ENCODE results near the gene MAP2. TPM values are rescaled to one million over a fixed set of nuclear protein-coding genes. Genes with fewer than 3 reads are reported as not detected.

MAP2 gene
- total RNA-seq, 2 donors from 2014 or later = 18.8 to 30.7 TPM

DNA sequence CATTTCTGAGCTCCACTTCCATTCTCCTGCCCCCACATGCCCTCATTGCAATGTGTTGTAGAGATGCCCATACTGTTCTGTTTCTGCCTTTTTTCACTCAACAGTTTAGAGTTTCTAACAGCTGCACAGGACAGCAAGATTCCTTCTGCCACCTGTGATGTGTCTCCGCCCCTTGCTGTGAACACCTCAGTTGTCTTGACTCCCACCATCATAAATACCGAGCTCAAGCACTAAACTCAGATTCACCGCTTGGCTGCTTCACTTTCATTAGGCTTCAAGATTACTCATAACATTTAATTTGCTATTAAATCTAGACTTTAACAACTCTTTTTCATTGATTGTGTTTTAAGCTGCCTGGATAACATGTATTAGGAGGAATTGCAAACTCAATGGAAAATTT lies 141.0 kb downstream of the MAP2 start:
- intact Hi-C loops (cut with DNase I) = no loop called here
- Histone ChIP-seq H3K27me3 (replicated peaks; ENCODE audit: insufficient read depth) (no peaks in the 10 kb centered on the region), H3K4me1 (replicated peaks) (no peaks in the 10 kb centered on the region), H3K27ac (no peak overlapping the region), H3K36me3 (no peaks in the 10 kb centered on the region), H3K9me3 (no peaks in the 10 kb centered on the region), H3K4me3 (no peak overlapping the region)
- DNase-seq (ENCODE audit: low spot score) = no peak
- WGBS = 78% methylated on average over 3 of the region's 3 CpGs
- TF ChIP-seq POLR2AphosphoS5 (IDR thresholded peaks at IDR 0.05) (no peak), POLR2A (IDR thresholded peaks at IDR 0.05) (no peak)
- TF ChIP-seq, protein P1, sequence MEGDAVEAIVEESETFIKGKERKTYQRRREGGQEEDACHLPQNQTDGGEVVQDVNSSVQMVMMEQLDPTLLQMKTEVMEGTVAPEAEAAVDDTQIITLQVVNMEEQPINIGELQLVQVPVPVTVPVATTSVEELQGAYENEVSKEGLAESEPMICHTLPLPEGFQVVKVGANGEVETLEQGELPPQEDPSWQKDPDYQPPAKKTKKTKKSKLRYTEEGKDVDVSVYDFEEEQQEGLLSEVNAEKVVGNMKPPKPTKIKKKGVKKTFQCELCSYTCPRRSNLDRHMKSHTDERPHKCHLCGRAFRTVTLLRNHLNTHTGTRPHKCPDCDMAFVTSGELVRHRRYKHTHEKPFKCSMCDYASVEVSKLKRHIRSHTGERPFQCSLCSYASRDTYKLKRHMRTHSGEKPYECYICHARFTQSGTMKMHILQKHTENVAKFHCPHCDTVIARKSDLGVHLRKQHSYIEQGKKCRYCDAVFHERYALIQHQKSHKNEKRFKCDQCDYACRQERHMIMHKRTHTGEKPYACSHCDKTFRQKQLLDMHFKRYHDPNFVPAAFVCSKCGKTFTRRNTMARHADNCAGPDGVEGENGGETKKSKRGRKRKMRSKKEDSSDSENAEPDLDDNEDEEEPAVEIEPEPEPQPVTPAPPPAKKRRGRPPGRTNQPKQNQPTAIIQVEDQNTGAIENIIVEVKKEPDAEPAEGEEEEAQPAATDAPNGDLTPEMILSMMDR (IDR thresholded peaks at IDR 0.05) = no peak

DNA sequence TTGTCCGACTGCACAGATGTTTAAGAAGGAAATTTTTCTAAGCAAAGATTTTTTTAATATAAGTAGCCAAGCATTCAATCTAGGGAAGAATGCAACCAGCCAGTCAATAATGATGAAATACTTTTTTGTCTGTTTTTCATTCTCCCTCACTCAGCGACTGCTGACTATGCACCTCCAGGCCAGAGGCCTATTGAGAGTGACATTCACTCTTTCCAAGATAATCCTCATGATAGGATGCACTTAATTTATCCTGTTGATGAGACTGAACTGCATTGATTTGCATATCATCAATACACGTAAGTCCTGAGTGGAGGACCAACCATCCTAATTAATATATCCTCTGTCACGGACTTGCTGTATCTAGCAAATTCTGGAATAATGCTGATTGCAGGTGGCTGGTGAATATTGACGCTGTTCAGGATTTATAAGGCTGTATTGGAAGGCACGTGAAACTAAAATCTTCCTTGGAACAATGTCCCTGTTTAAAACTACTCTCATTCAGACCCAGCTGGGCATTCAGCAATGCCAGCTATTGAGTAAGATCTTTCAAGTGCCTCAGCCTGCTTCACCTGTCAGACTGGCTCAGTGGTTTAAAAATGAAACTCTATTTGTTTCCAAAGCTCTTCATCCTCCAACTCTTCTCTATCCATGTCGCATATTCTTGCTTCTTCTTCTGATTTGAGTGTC lies 142.2 kb downstream of the MAP2 start:
- Histone ChIP-seq H3K4me1 (replicated peaks) (no peaks in the 10 kb centered on the region), H3K27ac (no peak overlapping the region), H3K9me3 (no peaks in the 10 kb centered on the region), H3K4me3 (no peak overlapping the region), H3K36me3 (no peaks in the 10 kb centered on the region), H3K27me3 (replicated peaks; ENCODE audit: insufficient read depth) (no peaks in the 10 kb centered on the region)
- 65% methylated on average over 7 of the region's 7 CpGs for WGBS
- TF ChIP-seq, protein P1 (IDR thresholded peaks at IDR 0.05) = no peak
- TF ChIP-seq POLR2A (IDR thresholded peaks at IDR 0.05) (no peak), POLR2AphosphoS5 (IDR thresholded peaks at IDR 0.05) (peak; percentile 56)
- DNase-seq (ENCODE audit: low spot score) = peak; percentile 40
- intact Hi-C loops (cut with DNase I) = no loop called here

DNA sequence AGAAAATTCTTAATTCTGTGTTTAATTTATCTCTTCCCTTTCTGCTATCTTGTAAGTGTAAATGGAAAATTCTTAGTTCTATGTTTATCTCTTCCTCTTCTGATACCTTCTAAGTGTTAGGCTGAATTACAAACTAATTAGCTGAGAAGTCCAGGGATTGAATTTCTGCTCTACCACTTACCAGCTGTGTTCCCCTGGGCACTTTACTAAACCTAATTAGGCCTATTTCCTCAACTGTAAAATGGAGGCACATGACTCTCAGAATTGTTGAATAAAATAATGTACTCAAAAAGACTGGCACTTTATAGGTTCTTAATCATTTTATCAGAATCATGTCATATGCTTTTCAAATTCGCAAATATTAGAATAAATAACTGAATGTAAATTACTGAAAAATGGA lies 146.3 kb downstream of the MAP2 start:
- intact Hi-C loops (cut with DNase I) = no loop called here

DNA sequence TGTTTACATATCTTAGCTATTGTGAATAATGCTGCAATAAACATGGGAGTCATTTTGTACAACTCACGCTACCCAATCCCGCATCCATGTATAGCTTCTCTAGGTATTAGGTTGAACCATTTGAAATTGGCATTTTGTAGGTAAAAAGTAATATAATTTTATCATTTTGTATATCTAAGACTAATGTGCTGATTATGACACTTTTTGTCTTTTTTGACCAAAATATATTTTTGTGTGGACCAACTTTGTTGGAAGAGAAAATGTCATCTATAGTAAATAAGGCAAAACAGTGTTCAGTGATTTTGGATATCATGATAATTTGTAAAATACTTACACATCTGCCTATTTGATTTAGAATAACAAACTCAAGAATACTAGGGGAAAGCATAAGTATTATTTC lies 150.7 kb downstream of the MAP2 start:
- TF ChIP-seq POLR2A (IDR thresholded peaks at IDR 0.05) (no peak), POLR2AphosphoS5 (IDR thresholded peaks at IDR 0.05) (no peak)
- TF ChIP-seq, protein P1 (IDR thresholded peaks at IDR 0.05) = no peak
- no peak overlapping the region for H3K27ac ChIP-seq
- no peaks in the 10 kb centered on the region for H3K36me3 ChIP-seq
- intact Hi-C loops (cut with DNase I) = no loop called here
- no peak overlapping the region for H3K4me3 ChIP-seq
- DNase-seq (ENCODE audit: low spot score) = no peak
- no peaks in the 10 kb centered on the region for H3K27me3 ChIP-seq (replicated peaks; ENCODE audit: insufficient read depth)
- 100% methylated on average over 2 of the region's 2 CpGs for WGBS
- H3K9me3 ChIP-seq = no peaks in the 10 kb centered on the region
- no peaks in the 10 kb centered on the region for H3K4me1 ChIP-seq (replicated peaks)

More for the DNA sequence above, 146.3 kb downstream of the MAP2 start:
- DNase-seq (ENCODE audit: low spot score) = no peak
- Histone ChIP-seq H3K4me3 (no peak overlapping the region), H3K4me1 (replicated peaks) (no peaks in the 10 kb centered on the region), H3K9me3 (no peaks in the 10 kb centered on the region), H3K36me3 (no peaks in the 10 kb centered on the region), H3K27me3 (replicated peaks; ENCODE audit: insufficient read depth) (no peaks in the 10 kb centered on the region), H3K27ac (no peak overlapping the region)
- 95% methylated on average over 1 of the region's 1 CpG for WGBS
- TF ChIP-seq POLR2A (IDR thresholded peaks at IDR 0.05) = no peak

GRCh38 chr2:209577376-209578357 lies 153.8 kb downstream of the MAP2 start:
- Histone ChIP-seq H3K36me3 (no peaks in the 10 kb centered on the region), H3K9me3 (no peaks in the 10 kb centered on the region), H3K4me3 (no peak overlapping the region), H3K4me1 (replicated peaks) (no peaks in the 10 kb centered on the region), H3K27ac (no peak overlapping the region), H3K27me3 (replicated peaks; ENCODE audit: insufficient read depth) (no peaks in the 10 kb centered on the region)
- TF ChIP-seq POLR2A (IDR thresholded peaks at IDR 0.05) (no peak), POLR2AphosphoS5 (IDR thresholded peaks at IDR 0.05) (no peak)
- TF ChIP-seq, protein P1 (IDR thresholded peaks at IDR 0.05) = peak in 2 of 4 experiments; percentile 28 to 33
- intact Hi-C loops (cut with DNase I) = no loop called here
- DNase-seq (ENCODE audit: low spot score) = no peak
- WGBS = 72% methylated on average over 4 of the region's 4 CpGs
